Measurements from ENCODE around the gene CCDC148.

DNA sequence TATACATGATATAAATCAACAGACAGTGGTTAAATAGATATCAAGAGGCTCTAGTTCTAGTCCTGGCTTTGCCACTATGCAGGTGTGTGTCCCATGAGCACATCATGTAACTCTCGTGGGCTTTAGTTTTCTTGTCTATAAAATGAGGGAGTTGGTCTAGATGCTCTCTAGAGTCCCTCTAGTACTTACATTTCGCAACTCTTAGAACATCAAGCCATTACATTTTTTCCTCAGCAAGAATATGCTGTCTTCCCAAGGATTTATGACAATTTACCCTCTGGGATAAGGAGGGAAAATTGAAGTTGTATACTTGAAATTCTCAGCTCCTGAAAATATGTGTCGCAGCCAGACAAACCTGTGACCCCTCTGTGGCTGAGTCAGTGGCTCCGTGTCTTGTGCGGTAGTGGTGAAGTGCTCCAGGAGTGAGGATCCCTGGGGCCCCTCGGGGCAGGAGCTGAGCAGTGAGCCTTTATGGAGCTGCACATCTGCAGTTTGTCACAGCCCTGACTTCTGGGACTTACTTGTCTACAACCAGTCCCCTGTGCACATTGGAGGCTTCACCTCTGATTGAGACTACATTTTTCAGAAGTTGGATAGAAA is 7.0 kb upstream of the CCDC148 start:
- TF ChIP-seq CTCF (IDR thresholded peaks at IDR 0.05) (no peak), POLR2A (IDR thresholded peaks at IDR 0.05) (no peak)

Measured in esophagus squamous epithelium (tissue), 4 donors.